ENCODE measurements around the gene CFAP46.

DNA sequence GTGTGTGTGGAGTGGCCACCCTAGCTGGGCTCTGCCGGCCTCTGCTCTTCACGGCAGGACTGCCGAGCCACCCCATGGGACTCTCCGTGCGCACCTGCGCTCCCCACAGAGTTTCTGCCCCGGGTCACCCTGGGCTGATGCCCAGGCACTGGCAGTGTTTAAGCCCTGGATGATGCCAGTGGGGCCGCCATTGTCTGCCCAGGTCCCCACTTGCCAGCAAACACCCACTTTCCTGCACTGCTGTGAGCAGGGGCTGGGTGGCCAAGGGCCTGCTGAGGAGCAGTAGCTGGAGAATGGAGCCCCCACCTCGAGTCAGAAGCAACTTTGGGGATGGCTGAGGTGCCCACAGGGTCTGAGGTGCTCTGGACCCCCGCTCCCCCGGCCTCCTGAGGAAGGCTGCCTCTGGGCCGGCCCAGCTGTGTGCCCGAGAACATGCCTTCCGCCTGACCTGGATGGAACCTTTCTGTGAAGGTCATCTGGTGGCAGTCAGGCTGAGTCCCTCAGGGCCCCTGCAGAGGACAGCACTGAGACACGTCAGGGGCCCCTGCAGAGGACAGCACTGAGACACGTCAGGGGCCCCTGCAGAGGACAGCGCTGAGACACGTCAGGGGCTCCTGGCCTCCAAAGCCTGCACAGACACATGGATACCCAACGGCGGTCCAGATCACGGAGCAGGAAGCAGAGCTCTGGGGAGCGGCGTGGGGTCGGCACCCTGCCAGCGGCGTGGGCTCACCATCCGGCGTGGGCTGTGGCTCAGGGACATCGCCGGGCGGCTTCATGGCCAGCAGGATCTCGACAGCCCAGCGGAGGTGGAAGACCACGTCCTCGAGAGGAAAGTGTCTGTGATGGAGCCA is 62.0 kb downstream of the CFAP46 start:
- TF ChIP-seq POLR2A (IDR thresholded peaks at IDR 0.05), result no peak
- TF ChIP-seq EP300 (IDR thresholded peaks at IDR 0.05), result no peak
- TF ChIP-seq, protein P1, sequence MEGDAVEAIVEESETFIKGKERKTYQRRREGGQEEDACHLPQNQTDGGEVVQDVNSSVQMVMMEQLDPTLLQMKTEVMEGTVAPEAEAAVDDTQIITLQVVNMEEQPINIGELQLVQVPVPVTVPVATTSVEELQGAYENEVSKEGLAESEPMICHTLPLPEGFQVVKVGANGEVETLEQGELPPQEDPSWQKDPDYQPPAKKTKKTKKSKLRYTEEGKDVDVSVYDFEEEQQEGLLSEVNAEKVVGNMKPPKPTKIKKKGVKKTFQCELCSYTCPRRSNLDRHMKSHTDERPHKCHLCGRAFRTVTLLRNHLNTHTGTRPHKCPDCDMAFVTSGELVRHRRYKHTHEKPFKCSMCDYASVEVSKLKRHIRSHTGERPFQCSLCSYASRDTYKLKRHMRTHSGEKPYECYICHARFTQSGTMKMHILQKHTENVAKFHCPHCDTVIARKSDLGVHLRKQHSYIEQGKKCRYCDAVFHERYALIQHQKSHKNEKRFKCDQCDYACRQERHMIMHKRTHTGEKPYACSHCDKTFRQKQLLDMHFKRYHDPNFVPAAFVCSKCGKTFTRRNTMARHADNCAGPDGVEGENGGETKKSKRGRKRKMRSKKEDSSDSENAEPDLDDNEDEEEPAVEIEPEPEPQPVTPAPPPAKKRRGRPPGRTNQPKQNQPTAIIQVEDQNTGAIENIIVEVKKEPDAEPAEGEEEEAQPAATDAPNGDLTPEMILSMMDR (IDR thresholded peaks at IDR 0.05), result no peak

Measured in ovary (tissue), 3 donors.